CD4-positive, alpha-beta T cell treated with Interleukin-15 for 1 hour (primary cell): Measurements from ENCODE around the gene ASB18.

Experiments
- DNase-seq: peaks from one replicate; pipeline ENCODE4 v3.0.0-alpha.2; 2020

Gene ASB18

GRCh38 chr2:236161531-236161930 lies 102.7 kb downstream of the ASB18 start:
- no peak for DNase-seq

- no peak for DNase-seq
Observed at GRCh38 chr2:236161082-236161462, 103.1 kb downstream of the ASB18 start.

GRCh38 chr2:236160366-236161081 lies 103.7 kb downstream of the ASB18 start:
- no peak for DNase-seq

- no peak for DNase-seq
Observed at GRCh38 chr2:236159778-236160170, 104.4 kb downstream of the ASB18 start.

- no peak for DNase-seq
Observed at GRCh38 chr2:236158969-236159777, 105.0 kb downstream of the ASB18 start.

- no peak for DNase-seq
Observed at GRCh38 chr2:236157815-236158498, 106.2 kb downstream of the ASB18 start.

GRCh38 chr2:236157366-236157765 lies 106.8 kb downstream of the ASB18 start:
- no peak for DNase-seq

- DNase-seq, result peak; percentile 8
Observed at GRCh38 chr2:236156860-236157194, 107.4 kb downstream of the ASB18 start.

GRCh38 chr2:236156095-236156859 lies 107.9 kb downstream of the ASB18 start:
- no peak for DNase-seq

GRCh38 chr2:236155406-236155805 lies 108.8 kb downstream of the ASB18 start:
- no peak for DNase-seq

- DNase-seq, result no peak
Observed at GRCh38 chr2:236146436-236146835, 117.8 kb downstream of the ASB18 start.

- DNase-seq, result no peak
Observed at GRCh38 chr2:236143811-236144210, 120.4 kb downstream of the ASB18 start.
